ENCODE results near the gene RSPO3.
"Not testable (repeated sequence)": the region's sequence is repeated elsewhere in the genome, so short reads cannot be mapped to it uniquely, and the experiment has no call there.

RSPO3 gene

GRCh38 chr6:127214032-127214431 lies 95.6 kb downstream of the RSPO3 start:
- not testable (repeated sequence) for H3K9me3 ChIP-seq (ENCODE audit: control insufficient read depth, low read length); H3K27ac ChIP-seq (ENCODE audit: insufficient read depth, low read depth, low read length, poor library complexity, severe bottlenecking); H3K4me1 ChIP-seq (ENCODE audit: control insufficient read depth, insufficient read depth, low read length); H3K36me3 ChIP-seq (ENCODE audit: control insufficient read depth, insufficient read depth, low read length); H3K27me3 ChIP-seq (ENCODE audit: control insufficient read depth, insufficient read depth, low read length, poor library complexity, severe bottlenecking); H3K4me3 ChIP-seq (ENCODE audit: insufficient read depth, low read depth, low read length)
- WGBS, 2 experiments = 94 to 95% methylated on average over 13 of the region's 13 CpGs

- not testable (repeated sequence) for H3K27ac ChIP-seq (ENCODE audit: insufficient read depth, low read depth, low read length, poor library complexity, severe bottlenecking); H3K9me3 ChIP-seq (ENCODE audit: control insufficient read depth, low read length)
- 97 to 98% methylated on average over 31 of the region's 31 CpGs for WGBS, 2 experiments
Observed at GRCh38 chr6:127214531-127214930, 96.1 kb downstream of the RSPO3 start.

GRCh38 chr6:127215931-127216330 lies 97.5 kb downstream of the RSPO3 start:
- WGBS, 2 experiments = 93 to 96% methylated on average over 1 of the region's 1 CpG
- H3K9me3 ChIP-seq (ENCODE audit: control insufficient read depth, low read length) = no peaks in the 10 kb centered on the region
- no peaks in the 10 kb centered on the region for H3K4me1 ChIP-seq (ENCODE audit: control insufficient read depth, insufficient read depth, low read length)
- no peak overlapping the region for H3K27ac ChIP-seq (ENCODE audit: insufficient read depth, low read depth, low read length, poor library complexity, severe bottlenecking)
- H3K4me3 ChIP-seq (ENCODE audit: insufficient read depth, low read depth, low read length) = no peak overlapping the region
- H3K27me3 ChIP-seq (ENCODE audit: control insufficient read depth, insufficient read depth, low read length, poor library complexity, severe bottlenecking) = no peaks in the 10 kb centered on the region
- H3K36me3 ChIP-seq (ENCODE audit: control insufficient read depth, insufficient read depth, low read length) = no peaks in the 10 kb centered on the region

More at GRCh38 chr6:127214531-127214930, 96.1 kb downstream of the RSPO3 start:
- H3K4me3 ChIP-seq (ENCODE audit: insufficient read depth, low read depth, low read length); H3K4me1 ChIP-seq (ENCODE audit: control insufficient read depth, insufficient read depth, low read length); H3K36me3 ChIP-seq (ENCODE audit: control insufficient read depth, insufficient read depth, low read length); H3K27me3 ChIP-seq (ENCODE audit: control insufficient read depth, insufficient read depth, low read length, poor library complexity, severe bottlenecking): not testable (repeated sequence)

GRCh38 chr6:127216810-127217789 lies 98.6 kb downstream of the RSPO3 start:
- Histone ChIP-seq H3K4me1 (ENCODE audit: control insufficient read depth, insufficient read depth, low read length) (no peaks in the 10 kb centered on the region), H3K9me3 (ENCODE audit: control insufficient read depth, low read length) (no peaks in the 10 kb centered on the region), H3K27me3 (ENCODE audit: control insufficient read depth, insufficient read depth, low read length, poor library complexity, severe bottlenecking) (no peaks in the 10 kb centered on the region), H3K4me3 (ENCODE audit: insufficient read depth, low read depth, low read length) (no peak overlapping the region), H3K27ac (ENCODE audit: insufficient read depth, low read depth, low read length, poor library complexity, severe bottlenecking) (no peak overlapping the region), H3K36me3 (ENCODE audit: control insufficient read depth, insufficient read depth, low read length) (no peaks in the 10 kb centered on the region)
- WGBS, 2 experiments = 95% methylated on average over 2 of the region's 2 CpGs; no CpG with 5 or more reads in 1 of the 2 experiments

- H3K4me3 ChIP-seq (ENCODE audit: insufficient read depth, low read depth, low read length) = no peak overlapping the region
- no peak overlapping the region for H3K27ac ChIP-seq (ENCODE audit: insufficient read depth, low read depth, low read length, poor library complexity, severe bottlenecking)
- no peaks in the 10 kb centered on the region for H3K27me3 ChIP-seq (ENCODE audit: control insufficient read depth, insufficient read depth, low read length, poor library complexity, severe bottlenecking)
- H3K36me3 ChIP-seq (ENCODE audit: control insufficient read depth, insufficient read depth, low read length) = no peaks in the 10 kb centered on the region
- H3K9me3 ChIP-seq (ENCODE audit: control insufficient read depth, low read length) = no peaks in the 10 kb centered on the region
- H3K4me1 ChIP-seq (ENCODE audit: control insufficient read depth, insufficient read depth, low read length) = no peaks in the 10 kb centered on the region
- 95 to 100% methylated on average over 1 of the region's 1 CpG for WGBS, 2 experiments
Observed at GRCh38 chr6:127219869-127220268, 101.4 kb downstream of the RSPO3 start.

- Histone ChIP-seq H3K9me3 (ENCODE audit: control insufficient read depth, low read length) (no peaks in the 10 kb centered on the region), H3K4me3 (ENCODE audit: insufficient read depth, low read depth, low read length) (no peak overlapping the region), H3K27ac (ENCODE audit: insufficient read depth, low read depth, low read length, poor library complexity, severe bottlenecking) (no peak overlapping the region), H3K4me1 (ENCODE audit: control insufficient read depth, insufficient read depth, low read length) (no peaks in the 10 kb centered on the region), H3K36me3 (ENCODE audit: control insufficient read depth, insufficient read depth, low read length) (no peaks in the 10 kb centered on the region), H3K27me3 (ENCODE audit: control insufficient read depth, insufficient read depth, low read length, poor library complexity, severe bottlenecking) (no peaks in the 10 kb centered on the region)
- WGBS, 2 experiments = 88 to 92% methylated on average over 3 to 4 of the region's 4 CpGs
Observed at GRCh38 chr6:127221201-127221600, 102.7 kb downstream of the RSPO3 start.

- no peaks in the 10 kb centered on the region for H3K9me3 ChIP-seq (ENCODE audit: control insufficient read depth, low read length)
- H3K4me3 ChIP-seq (ENCODE audit: insufficient read depth, low read depth, low read length) = no peak overlapping the region
- no peaks in the 10 kb centered on the region for H3K4me1 ChIP-seq (ENCODE audit: control insufficient read depth, insufficient read depth, low read length)
- whole genome bisulfite sequencing, 2 experiments = 100% methylated on average over 1 of the region's 1 CpG
- no peaks in the 10 kb centered on the region for H3K27me3 ChIP-seq (ENCODE audit: control insufficient read depth, insufficient read depth, low read length, poor library complexity, severe bottlenecking)
- H3K27ac ChIP-seq (ENCODE audit: insufficient read depth, low read depth, low read length, poor library complexity, severe bottlenecking) = no peak overlapping the region
- H3K36me3 ChIP-seq (ENCODE audit: control insufficient read depth, insufficient read depth, low read length) = no peaks in the 10 kb centered on the region
Observed at GRCh38 chr6:127222418-127222817, 103.9 kb downstream of the RSPO3 start.

GRCh38 chr6:127225497-127225896 lies 107.0 kb downstream of the RSPO3 start:
- no peaks in the 10 kb centered on the region for H3K27me3 ChIP-seq (ENCODE audit: control insufficient read depth, insufficient read depth, low read length, poor library complexity, severe bottlenecking)
- 83 to 93% methylated on average over 1 of the region's 1 CpG for WGBS, 2 experiments
- H3K4me3 ChIP-seq (ENCODE audit: insufficient read depth, low read depth, low read length) = no peak overlapping the region
- H3K4me1 ChIP-seq (ENCODE audit: control insufficient read depth, insufficient read depth, low read length) = no peaks in the 10 kb centered on the region
- no peaks in the 10 kb centered on the region for H3K9me3 ChIP-seq (ENCODE audit: control insufficient read depth, low read length)
- H3K27ac ChIP-seq (ENCODE audit: insufficient read depth, low read depth, low read length, poor library complexity, severe bottlenecking) = no peak overlapping the region
- no peaks in the 10 kb centered on the region for H3K36me3 ChIP-seq (ENCODE audit: control insufficient read depth, insufficient read depth, low read length)

- H3K27ac ChIP-seq (ENCODE audit: insufficient read depth, low read depth, low read length, poor library complexity, severe bottlenecking); H3K27me3 ChIP-seq (ENCODE audit: control insufficient read depth, insufficient read depth, low read length, poor library complexity, severe bottlenecking); H3K9me3 ChIP-seq (ENCODE audit: control insufficient read depth, low read length); H3K36me3 ChIP-seq (ENCODE audit: control insufficient read depth, insufficient read depth, low read length); H3K4me1 ChIP-seq (ENCODE audit: control insufficient read depth, insufficient read depth, low read length); H3K4me3 ChIP-seq (ENCODE audit: insufficient read depth, low read depth, low read length): not testable (repeated sequence)
- whole genome bisulfite sequencing, 2 experiments = 51 to 57% methylated on average over 3 of the region's 3 CpGs
Observed at GRCh38 chr6:127233819-127234218, 115.3 kb downstream of the RSPO3 start.

GRCh38 chr6:127243501-127243900 lies 125.0 kb downstream of the RSPO3 start:
- H3K27ac ChIP-seq (ENCODE audit: insufficient read depth, low read depth, low read length, poor library complexity, severe bottlenecking) = no peak overlapping the region
- no peaks in the 10 kb centered on the region for H3K36me3 ChIP-seq (ENCODE audit: control insufficient read depth, insufficient read depth, low read length)
- no peaks in the 10 kb centered on the region for H3K4me1 ChIP-seq (ENCODE audit: control insufficient read depth, insufficient read depth, low read length)
- H3K27me3 ChIP-seq (ENCODE audit: control insufficient read depth, insufficient read depth, low read length, poor library complexity, severe bottlenecking) = no peaks in the 10 kb centered on the region
- no peak overlapping the region for H3K4me3 ChIP-seq (ENCODE audit: insufficient read depth, low read depth, low read length)
- WGBS, 2 experiments = 100% methylated on average over 1 of the region's 1 CpG; no CpG with 5 or more reads in 1 of the 2 experiments
- no peaks in the 10 kb centered on the region for H3K9me3 ChIP-seq (ENCODE audit: control insufficient read depth, low read length)

Measured in ectodermal cell (in vitro differentiated cells).